Stimulated activated CD8-positive, alpha-beta memory T cell treated with anti-CD3 and anti-CD28 coated beads, Interleukin-7, amount 100 ng/mL, for 1 hour (primary cell): ENCODE measurements around the gene PER3.

ENCODE experiments used
- DNase-seq, 2 donors: peaks; one replicate each; pipeline ENCODE4 v3.0.0-alpha.2; 2020; ENCODE audit warnings: low read depth in 2 of 2

Gene PER3

GRCh38 chr1:7871136-7871535, 87.0 kb downstream of the PER3 start:
- DNase-seq = no peak

GRCh38 chr1:7873801-7874795, 90.0 kb downstream of the PER3 start:
- DNase-seq = no peak

- DNase-seq = no peak
Observed at GRCh38 chr1:7878027-7878426, 93.9 kb downstream of the PER3 start.

GRCh38 chr1:7879228-7879627, 95.1 kb downstream of the PER3 start:
- DNase-seq = no peak

GRCh38 chr1:7884757-7885156, 100.7 kb downstream of the PER3 start:
- DNase-seq = no peak

GRCh38 chr1:7885513-7886404, 101.7 kb downstream of the PER3 start:
- DNase-seq = no peak

- DNase-seq = no peak
Observed at GRCh38 chr1:7886405-7886745, 102.3 kb downstream of the PER3 start.

GRCh38 chr1:7888248-7889081, 104.4 kb downstream of the PER3 start:
- no peak for DNase-seq

- no peak for DNase-seq
Observed at GRCh38 chr1:7890853-7891252, 106.8 kb downstream of the PER3 start.

- DNase-seq = no peak
Observed at GRCh38 chr1:7891804-7892203, 107.7 kb downstream of the PER3 start.

- no peak for DNase-seq
Observed at GRCh38 chr1:7893529-7894180, 109.6 kb downstream of the PER3 start.
